ENCODE data around the gene MPC1. TPM values are rescaled to one million over a fixed set of nuclear protein-coding genes. Genes with fewer than 3 reads are reported as not detected.

The MPC1 gene
- polyA plus RNA-seq, 1 donor from 2014 or later, result 112 TPM

DNA sequence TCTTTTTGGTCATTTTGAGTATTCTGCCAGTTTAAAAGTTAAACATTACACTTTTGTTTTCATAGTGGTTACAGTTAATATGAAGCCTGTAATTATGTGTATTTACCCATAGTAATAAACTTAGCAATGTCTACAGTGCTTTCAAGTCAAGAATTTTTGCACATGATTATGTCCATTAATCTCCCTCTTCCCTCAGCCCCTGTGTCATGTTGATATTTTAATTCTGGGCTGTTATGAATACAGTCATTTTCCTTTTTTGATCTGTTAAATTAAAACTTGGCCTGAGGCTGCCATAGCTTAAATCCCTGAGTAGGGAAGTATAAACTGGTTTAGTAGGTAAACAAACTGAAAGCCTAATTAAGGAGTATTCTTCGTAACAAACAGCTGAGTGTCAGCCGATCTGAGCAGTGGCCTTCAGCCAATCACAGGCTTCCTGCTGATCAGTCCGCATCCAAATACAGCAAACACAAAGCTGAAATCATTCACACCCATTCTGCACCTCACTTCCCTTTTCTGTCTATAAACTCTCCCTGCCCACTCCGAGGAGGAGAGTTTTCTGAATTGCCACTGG is 30.9 kb downstream of the MPC1 start:
- H3K4me2 ChIP-seq (ENCODE audit: low read length), result no peak overlapping the region
- TF ChIP-seq, protein P1, sequence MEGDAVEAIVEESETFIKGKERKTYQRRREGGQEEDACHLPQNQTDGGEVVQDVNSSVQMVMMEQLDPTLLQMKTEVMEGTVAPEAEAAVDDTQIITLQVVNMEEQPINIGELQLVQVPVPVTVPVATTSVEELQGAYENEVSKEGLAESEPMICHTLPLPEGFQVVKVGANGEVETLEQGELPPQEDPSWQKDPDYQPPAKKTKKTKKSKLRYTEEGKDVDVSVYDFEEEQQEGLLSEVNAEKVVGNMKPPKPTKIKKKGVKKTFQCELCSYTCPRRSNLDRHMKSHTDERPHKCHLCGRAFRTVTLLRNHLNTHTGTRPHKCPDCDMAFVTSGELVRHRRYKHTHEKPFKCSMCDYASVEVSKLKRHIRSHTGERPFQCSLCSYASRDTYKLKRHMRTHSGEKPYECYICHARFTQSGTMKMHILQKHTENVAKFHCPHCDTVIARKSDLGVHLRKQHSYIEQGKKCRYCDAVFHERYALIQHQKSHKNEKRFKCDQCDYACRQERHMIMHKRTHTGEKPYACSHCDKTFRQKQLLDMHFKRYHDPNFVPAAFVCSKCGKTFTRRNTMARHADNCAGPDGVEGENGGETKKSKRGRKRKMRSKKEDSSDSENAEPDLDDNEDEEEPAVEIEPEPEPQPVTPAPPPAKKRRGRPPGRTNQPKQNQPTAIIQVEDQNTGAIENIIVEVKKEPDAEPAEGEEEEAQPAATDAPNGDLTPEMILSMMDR (IDR thresholded peaks at IDR 0.05; ENCODE audit: poor library complexity, severe bottlenecking), result no peak
- TF ChIP-seq TAF1 (IDR thresholded peaks at IDR 0.05; ENCODE audit: low read depth) (no peak), SMC3 (conservative IDR thresholded peaks at IDR 0.05; ENCODE audit: poor library complexity) (no peak), EP300 (conservative IDR thresholded peaks at IDR 0.05; ENCODE audit: poor library complexity, severe bottlenecking) (no peak), REST (IDR thresholded peaks at IDR 0.05; ENCODE audit: borderline replicate concordance) (no peak), EZH2 (IDR thresholded peaks at IDR 0.05; ENCODE audit: borderline replicate concordance, insufficient read depth, low read length, poor library complexity, severe bottlenecking) (no peak), POLR2AphosphoS5 (IDR thresholded peaks at IDR 0.05) (no peak), MXI1 (conservative IDR thresholded peaks at IDR 0.05; ENCODE audit: poor library complexity, severe bottlenecking) (no peak), RAD21 (conservative IDR thresholded peaks at IDR 0.05) (no peak)
- H3K9me2 ChIP-seq (ENCODE audit: insufficient read depth, low read length), result no peaks in the 10 kb centered on the region
- no peaks in the 10 kb centered on the region for H3K79me2 ChIP-seq (replicated peaks; ENCODE audit: insufficient read depth, low read length)
- no peaks in the 10 kb centered on the region for H3K36me3 ChIP-seq (ENCODE audit: insufficient read depth, low read length)
- H3K27ac ChIP-seq (ENCODE audit: low read length), result no peak overlapping the region
- H3K9me3 ChIP-seq (ENCODE audit: low read length), result peaks cover 4% of the 10 kb centered on the region
- no peaks in the 10 kb centered on the region for H3F3A ChIP-seq (ENCODE audit: insufficient read depth, low read length, poor library complexity, severe bottlenecking)
- no peak overlapping the region for H3K9ac ChIP-seq (ENCODE audit: low read length)
- no peak overlapping the region for H2AFZ ChIP-seq (ENCODE audit: low read depth, low read length)
- H4K20me1 ChIP-seq (ENCODE audit: insufficient read depth), result no peaks in the 10 kb centered on the region
- no peaks in the 10 kb centered on the region for H3K27me3 ChIP-seq (ENCODE audit: insufficient read depth, low read depth, low read length)
- H3K4me3 ChIP-seq (ENCODE audit: low read length), result no peak overlapping the region

DNA sequence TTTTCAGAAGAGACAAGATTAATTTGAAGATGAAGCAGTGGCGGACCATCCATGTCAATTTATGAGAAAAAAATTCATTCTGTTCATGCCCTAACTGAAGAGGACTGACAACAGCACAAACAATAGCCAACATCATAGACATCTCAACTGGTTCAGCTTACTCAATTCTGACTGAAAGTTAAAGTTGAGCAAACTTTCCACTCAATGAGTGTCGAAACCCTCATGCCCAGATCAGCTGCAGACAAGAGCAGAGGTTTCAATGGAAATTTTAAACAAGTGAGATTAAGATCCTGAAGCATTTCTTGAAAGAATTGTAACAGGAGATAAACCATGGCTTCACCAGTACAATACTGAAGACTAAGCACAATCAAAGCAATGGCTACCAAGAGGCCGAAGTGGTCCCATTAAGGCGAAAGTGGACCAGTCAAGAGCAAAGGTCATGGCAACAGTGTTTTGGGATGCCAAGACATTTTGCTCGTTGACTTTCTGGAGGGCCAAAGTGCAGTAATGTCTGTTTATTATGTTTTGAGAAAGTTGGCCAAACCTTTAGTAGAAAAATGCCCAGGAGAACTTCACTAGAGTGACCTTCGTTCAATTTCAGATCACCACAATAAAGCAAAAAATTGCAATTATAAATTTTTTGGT is 34.3 kb downstream of the MPC1 start:
- no peaks in the 10 kb centered on the region for H3K9me2 ChIP-seq (ENCODE audit: insufficient read depth, low read length)
- peaks cover 4% of the 10 kb centered on the region for H3K9me3 ChIP-seq (ENCODE audit: low read length)
- H3K27ac ChIP-seq (ENCODE audit: low read length), result no peak overlapping the region
- H3K27me3 ChIP-seq (ENCODE audit: insufficient read depth, low read depth, low read length), result no peaks in the 10 kb centered on the region
- no peak overlapping the region for H3K4me2 ChIP-seq (ENCODE audit: low read length)
- no peaks in the 10 kb centered on the region for H3K79me2 ChIP-seq (replicated peaks; ENCODE audit: insufficient read depth, low read length)
- no peaks in the 10 kb centered on the region for H4K20me1 ChIP-seq (ENCODE audit: insufficient read depth)
- no peak overlapping the region for H2AFZ ChIP-seq (ENCODE audit: low read depth, low read length)
- no peaks in the 10 kb centered on the region for H3K36me3 ChIP-seq (ENCODE audit: insufficient read depth, low read length)
- no peak overlapping the region for H3K4me3 ChIP-seq (ENCODE audit: low read length)
- no peak overlapping the region for H3K9ac ChIP-seq (ENCODE audit: low read length)
- no peak for TF ChIP-seq POLR2AphosphoS5 (IDR thresholded peaks at IDR 0.05)
- no peak for TF ChIP-seq EZH2 (IDR thresholded peaks at IDR 0.05; ENCODE audit: borderline replicate concordance, insufficient read depth, low read length, poor library complexity, severe bottlenecking)
- no peak for TF ChIP-seq REST (IDR thresholded peaks at IDR 0.05; ENCODE audit: borderline replicate concordance)
- TF ChIP-seq, protein P1 (IDR thresholded peaks at IDR 0.05; ENCODE audit: poor library complexity, severe bottlenecking), result no peak
- no peak for TF ChIP-seq MXI1 (conservative IDR thresholded peaks at IDR 0.05; ENCODE audit: poor library complexity, severe bottlenecking)
- TF ChIP-seq RAD21 (conservative IDR thresholded peaks at IDR 0.05), result no peak
- TF ChIP-seq TAF1 (IDR thresholded peaks at IDR 0.05; ENCODE audit: low read depth), result no peak
- TF ChIP-seq EP300 (conservative IDR thresholded peaks at IDR 0.05; ENCODE audit: poor library complexity, severe bottlenecking), result no peak
- no peak for TF ChIP-seq SMC3 (conservative IDR thresholded peaks at IDR 0.05; ENCODE audit: poor library complexity)
- H3F3A ChIP-seq (ENCODE audit: insufficient read depth, low read length, poor library complexity, severe bottlenecking), result no peaks in the 10 kb centered on the region
